Hepatocyte (in vitro differentiated cells): ENCODE results near the gene ROR1. TPM values are rescaled to one million over a fixed set of nuclear protein-coding genes. Genes with fewer than 3 reads are reported as not detected.

Experiments used
- DNase-seq: peaks from one replicate; pipeline ENCODE4 v3.0.0-alpha.2; 2016; ENCODE audit warnings: low spot score
- H2AFZ ChIP-seq: fragments of 200-600 bp; sonication (generic); 2 replicates; pipeline ENCODE4 v1.6.0; 2016; ENCODE audit warnings: antibody characterized with exemption, mild to moderate bottlenecking
- H3K27ac ChIP-seq: fragments of 200-600 bp; sonication (generic); 2 replicates; pipeline ENCODE4 v1.5.1; 2016; ENCODE audit warnings: mild to moderate bottlenecking
- H3K27me3 ChIP-seq: fragments of 200-600 bp; sonication (generic); 2 replicates; pipeline ENCODE4 v1.6.1; 2016
- H3K36me3 ChIP-seq: fragments of 200-600 bp; sonication (generic); replicated peaks from 2 replicates; pipeline ENCODE4 v1.5.1; 2016; ENCODE audit warnings: low read depth; ENCODE audit not compliant: insufficient read depth
- H3K4me1 ChIP-seq: fragments of 200-600 bp; sonication (generic); 2 replicates; pipeline ENCODE4 v1.5.1; 2016; ENCODE audit warnings: mild to moderate bottlenecking, moderate library complexity; ENCODE audit not compliant: insufficient read depth
- H3K4me2 ChIP-seq: fragments of 200-600 bp; sonication (generic); 2 replicates; pipeline ENCODE4 v1.6.0; 2016
- H3K4me3 ChIP-seq: fragments of 200-600 bp; sonication (generic); 2 replicates; pipeline ENCODE4 v1.5.1; 2016; ENCODE audit warnings: mild to moderate bottlenecking
- H3K79me2 ChIP-seq: fragments of 200-600 bp; sonication (generic); 2 replicates; pipeline ENCODE4 v1.6.0; 2017; ENCODE audit warnings: mild to moderate bottlenecking
- H3K9me2 ChIP-seq: fragments of 200-600 bp; sonication (generic); replicated peaks from 2 replicates; pipeline ENCODE4 v1.6.0; 2017; ENCODE audit warnings: mild to moderate bottlenecking; ENCODE audit not compliant: insufficient read depth
- H3K9me3 ChIP-seq: fragments of 200-600 bp; sonication (generic); 2 replicates; pipeline ENCODE4 v1.5.1; 2016; ENCODE audit warnings: low read depth, mild to moderate bottlenecking
- H4K20me1 ChIP-seq: fragments of 200-600 bp; sonication (generic); 2 replicates; pipeline ENCODE4 v1.6.0; 2016; ENCODE audit warnings: mild to moderate bottlenecking; ENCODE audit not compliant: insufficient read depth, poor library complexity, severe bottlenecking
- EZH2 ChIP-seq: fragments of 200-600 bp; sonication (generic); IDR thresholded peaks from 2 replicates; pipeline ENCODE4 v1.6.1; 2016; ENCODE audit warnings: antibody characterized with exemption, mild to moderate bottlenecking, borderline replicate concordance
- EZH2phosphoT487 ChIP-seq: fragments of 200-600 bp; sonication (generic); IDR thresholded peaks from one replicate; pipeline ENCODE4 v1.6.1; 2018; ENCODE audit warnings: antibody characterized with exemption, mild to moderate bottlenecking, low read depth, moderate library complexity; ENCODE audit not compliant: unreplicated experiment, severe bottlenecking
- WGBS: methylation state at CpG from one replicate; pipeline ENCODE4 v1.1.6; 2016; ENCODE audit warnings: low lambda C conversion rate; ENCODE audit errors: missing lambda C conversion rate; 5-methylcytosine and 5-hydroxymethylcytosine counted together
- polyA plus RNA-seq: library from polyadenylated mRNA; unstranded; fragments of >200 nt; fragmentation: Nextera tagmentation; extraction: Ambion mirVana; gene quantifications from 2 replicates; pipeline ENCODE4 v1.2.1, GENCODE V29; 2016
- total RNA-seq: library from RNA; depleted of rRNA; stranded (reverse); fragments of >200 nt; gene quantifications from 2 replicates; pipeline ENCODE4 v1.2.3, GENCODE V29; 2014
- TF ChIP-seq, protein P1 (sequence below): fragments of 200-600 bp; sonication (generic); IDR thresholded peaks from 2 replicates; pipeline ENCODE4 v1.5.1; 2016; ENCODE audit warnings: antibody characterized with exemption, mild to moderate bottlenecking; ENCODE audit not compliant: poor library complexity

ROR1 gene
- total and polyA plus RNA-seq, 2 experiments from 2014 or later = 16.4 to 27.7 TPM

GRCh38 chr1:63777286-63777685, 3.5 kb downstream of the ROR1 start:
- H4K20me1 ChIP-seq = peaks cover 20% of the 10 kb centered on the region
- no peak overlapping the region for H3K4me3 ChIP-seq
- H3K4me2 ChIP-seq = peak overlapping the region; percentile 84
- H3K36me3 ChIP-seq = no peaks in the 10 kb centered on the region
- no peaks in the 10 kb centered on the region for H3K27me3 ChIP-seq
- peaks cover 72% of the 10 kb centered on the region for H3K79me2 ChIP-seq
- H3K27ac ChIP-seq = no peak overlapping the region
- WGBS = 65% methylated on average over 2 of the region's 2 CpGs
- no peak overlapping the region for H2AFZ ChIP-seq
- H3K4me1 ChIP-seq = peaks cover 54% of the 10 kb centered on the region
- no peaks in the 10 kb centered on the region for H3K9me3 ChIP-seq
- no peaks in the 10 kb centered on the region for H3K9me2 ChIP-seq
- no peak for DNase-seq
- TF ChIP-seq EZH2 (no peak), EZH2phosphoT487 (no peak)
- TF ChIP-seq, protein P1, sequence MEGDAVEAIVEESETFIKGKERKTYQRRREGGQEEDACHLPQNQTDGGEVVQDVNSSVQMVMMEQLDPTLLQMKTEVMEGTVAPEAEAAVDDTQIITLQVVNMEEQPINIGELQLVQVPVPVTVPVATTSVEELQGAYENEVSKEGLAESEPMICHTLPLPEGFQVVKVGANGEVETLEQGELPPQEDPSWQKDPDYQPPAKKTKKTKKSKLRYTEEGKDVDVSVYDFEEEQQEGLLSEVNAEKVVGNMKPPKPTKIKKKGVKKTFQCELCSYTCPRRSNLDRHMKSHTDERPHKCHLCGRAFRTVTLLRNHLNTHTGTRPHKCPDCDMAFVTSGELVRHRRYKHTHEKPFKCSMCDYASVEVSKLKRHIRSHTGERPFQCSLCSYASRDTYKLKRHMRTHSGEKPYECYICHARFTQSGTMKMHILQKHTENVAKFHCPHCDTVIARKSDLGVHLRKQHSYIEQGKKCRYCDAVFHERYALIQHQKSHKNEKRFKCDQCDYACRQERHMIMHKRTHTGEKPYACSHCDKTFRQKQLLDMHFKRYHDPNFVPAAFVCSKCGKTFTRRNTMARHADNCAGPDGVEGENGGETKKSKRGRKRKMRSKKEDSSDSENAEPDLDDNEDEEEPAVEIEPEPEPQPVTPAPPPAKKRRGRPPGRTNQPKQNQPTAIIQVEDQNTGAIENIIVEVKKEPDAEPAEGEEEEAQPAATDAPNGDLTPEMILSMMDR = peak; percentile 9

DNA sequence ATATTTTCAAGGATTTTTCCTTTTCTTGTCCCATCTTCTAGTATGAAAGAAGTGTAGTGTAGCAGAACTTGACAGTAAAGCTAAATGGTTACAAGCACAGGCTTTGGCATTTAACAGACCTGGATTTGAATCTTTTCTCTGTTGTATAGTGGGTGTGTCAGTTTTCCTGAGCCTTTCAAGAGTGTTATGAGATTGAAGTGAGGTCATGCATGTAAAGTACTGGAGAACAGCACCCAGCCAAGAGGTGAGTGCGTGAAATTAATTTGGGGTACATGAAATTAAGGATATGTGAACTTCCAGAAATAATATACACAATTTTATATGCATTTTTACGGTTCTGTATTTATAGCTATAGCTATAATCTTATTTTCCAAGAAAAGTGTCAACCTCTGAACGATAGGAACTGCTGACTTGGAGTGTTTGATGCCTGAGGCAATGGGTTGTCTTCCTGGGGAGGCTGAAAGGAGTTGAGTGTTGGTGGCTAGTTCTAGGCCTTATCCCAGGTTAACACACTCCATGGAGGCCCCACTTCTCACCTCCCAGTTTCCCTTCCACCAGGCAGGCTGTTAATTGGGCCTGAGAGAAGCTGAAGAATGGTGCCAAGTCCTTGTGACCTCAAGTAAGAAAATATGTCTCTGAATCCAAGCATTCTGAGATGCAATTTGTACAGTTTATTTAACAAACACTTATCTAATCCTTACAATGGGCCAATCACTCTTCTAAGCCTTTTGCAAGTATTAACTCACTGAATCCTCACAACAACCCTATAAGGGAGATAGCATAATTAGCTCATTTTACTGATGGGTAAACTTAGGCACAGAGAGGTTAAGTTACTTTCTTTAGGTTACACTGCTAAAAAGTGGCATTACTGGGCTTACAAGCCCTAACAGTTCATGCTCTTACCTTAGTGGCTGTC, 4.4 kb downstream of the ROR1 start:
- H3K79me2 ChIP-seq = peaks cover 80% of the 10 kb centered on the region
- H3K27me3 ChIP-seq = no peaks in the 10 kb centered on the region
- no peaks in the 10 kb centered on the region for H3K36me3 ChIP-seq
- no peak overlapping the region for H3K27ac ChIP-seq
- H3K4me1 ChIP-seq = peaks cover 46% of the 10 kb centered on the region
- DNase-seq = no peak
- no peak overlapping the region for H3K4me2 ChIP-seq
- H3K9me3 ChIP-seq = no peaks in the 10 kb centered on the region
- peaks cover 20% of the 10 kb centered on the region for H4K20me1 ChIP-seq
- no peak for TF ChIP-seq EZH2
- TF ChIP-seq EZH2phosphoT487 = no peak
- TF ChIP-seq, protein P1 = no peak
- no peaks in the 10 kb centered on the region for H3K9me2 ChIP-seq
- no peak overlapping the region for H2AFZ ChIP-seq
- WGBS = 78% methylated on average over 3 of the region's 3 CpGs
- no peak overlapping the region for H3K4me3 ChIP-seq

DNA sequence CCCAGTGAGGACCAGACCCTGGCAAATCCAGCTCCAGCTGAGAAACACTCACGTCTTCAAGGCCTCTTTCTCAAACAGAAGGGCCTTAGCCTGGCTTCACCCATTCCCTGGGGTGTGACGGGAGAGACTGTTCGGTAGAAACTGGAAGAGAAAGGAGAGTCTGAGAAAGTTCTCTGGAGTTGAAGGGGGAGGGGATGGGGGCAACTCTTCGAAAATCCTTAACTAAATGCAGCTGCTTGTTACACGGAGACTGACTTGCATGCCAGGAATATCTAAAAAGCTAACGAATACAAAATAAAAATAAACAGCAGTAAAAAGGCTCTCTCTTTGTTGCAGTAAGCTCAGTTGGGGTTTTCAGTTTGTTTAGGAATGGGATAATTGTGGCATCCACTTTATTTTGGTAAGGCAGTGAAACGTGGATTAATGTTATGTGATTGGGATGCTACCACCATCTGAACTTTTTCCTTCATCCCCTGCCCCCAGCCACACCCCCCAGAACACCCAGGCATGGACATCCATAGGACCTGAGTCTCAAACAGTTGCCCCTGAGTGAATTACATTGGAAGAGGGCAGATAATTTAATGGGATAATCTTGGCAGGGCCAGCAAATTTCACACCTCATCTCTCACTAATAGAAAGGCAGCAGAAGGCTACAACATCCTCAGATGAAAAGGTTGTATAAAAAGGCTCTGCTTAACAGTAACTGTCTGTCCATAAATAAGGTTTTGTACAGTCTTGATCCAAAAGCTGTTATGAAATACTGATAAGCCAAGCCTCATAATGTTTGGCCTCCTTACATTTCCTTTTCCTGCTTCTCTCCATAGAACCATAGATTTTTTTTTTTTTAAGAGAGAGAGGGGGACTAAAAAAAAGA, 5.8 kb downstream of the ROR1 start:
- peaks cover 43% of the 10 kb centered on the region for H3K4me1 ChIP-seq
- H3K79me2 ChIP-seq = peaks cover 93% of the 10 kb centered on the region
- peaks cover 26% of the 10 kb centered on the region for H4K20me1 ChIP-seq
- H3K9me3 ChIP-seq = no peaks in the 10 kb centered on the region
- H3K9me2 ChIP-seq = no peaks in the 10 kb centered on the region
- peak; percentile 15 for DNase-seq
- H3K4me2 ChIP-seq = peak overlapping the region; percentile 64
- no peak overlapping the region for H2AFZ ChIP-seq
- no peak for TF ChIP-seq EZH2phosphoT487
- TF ChIP-seq, protein P1 = no peak
- TF ChIP-seq EZH2 = no peak
- no peaks in the 10 kb centered on the region for H3K27me3 ChIP-seq
- 28% methylated on average over 7 of the region's 7 CpGs for WGBS
- H3K4me3 ChIP-seq = no peak overlapping the region
- no peaks in the 10 kb centered on the region for H3K36me3 ChIP-seq
- H3K27ac ChIP-seq = peak overlapping the region; percentile 48
